GM12872 (cell line): ENCODE measurements around the gene PRSS21.

Experiments
- TF ChIP-seq, protein P1 (sequence below): IDR thresholded peaks from 3 replicates; pipeline ENCODE4 v1.5.1; 2011; ENCODE audit warnings: low read depth, mild to moderate bottlenecking, low read length, moderate library complexity; ENCODE audit not compliant: insufficient read depth

PRSS21 gene

DNA sequence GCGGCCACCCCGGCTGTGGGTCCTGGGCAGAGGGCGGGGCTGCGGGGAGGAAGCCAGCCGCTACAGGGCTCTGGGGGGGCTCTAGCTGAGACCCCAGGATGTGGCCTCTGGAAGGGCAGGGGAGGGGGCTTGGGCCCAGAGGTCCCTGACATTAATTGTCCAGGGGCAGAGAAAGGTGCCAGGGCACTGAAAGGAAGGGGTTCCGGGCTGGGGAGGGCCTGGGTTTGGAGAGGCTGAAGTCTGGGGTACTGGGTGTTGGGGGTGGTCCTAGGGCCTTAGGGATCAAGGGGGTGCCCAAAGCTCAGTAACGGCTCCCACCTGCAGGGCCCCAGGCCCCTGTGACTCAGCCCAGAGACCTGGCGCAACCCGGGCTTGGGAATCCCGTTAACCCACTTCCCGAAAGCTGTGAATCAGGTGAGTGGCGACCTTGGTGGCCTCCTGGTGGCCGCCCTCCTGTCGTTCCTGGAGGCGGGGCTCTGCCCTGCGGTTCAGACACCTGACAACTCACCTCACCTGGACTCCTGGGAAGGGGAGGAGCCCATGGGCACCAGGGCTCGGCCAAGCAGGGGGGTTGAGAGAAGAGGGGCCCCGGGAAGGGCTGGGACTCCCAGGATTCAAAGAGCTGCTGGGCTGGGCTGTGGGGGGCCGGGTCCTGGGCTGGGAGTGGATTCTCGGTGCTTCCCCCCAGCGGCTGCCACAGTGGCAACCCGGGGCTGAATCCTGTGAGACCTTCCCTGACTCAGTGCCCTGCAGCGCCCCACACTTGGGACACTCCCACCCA lies 41.4 kb downstream of the PRSS21 start:
- TF ChIP-seq, protein P1, sequence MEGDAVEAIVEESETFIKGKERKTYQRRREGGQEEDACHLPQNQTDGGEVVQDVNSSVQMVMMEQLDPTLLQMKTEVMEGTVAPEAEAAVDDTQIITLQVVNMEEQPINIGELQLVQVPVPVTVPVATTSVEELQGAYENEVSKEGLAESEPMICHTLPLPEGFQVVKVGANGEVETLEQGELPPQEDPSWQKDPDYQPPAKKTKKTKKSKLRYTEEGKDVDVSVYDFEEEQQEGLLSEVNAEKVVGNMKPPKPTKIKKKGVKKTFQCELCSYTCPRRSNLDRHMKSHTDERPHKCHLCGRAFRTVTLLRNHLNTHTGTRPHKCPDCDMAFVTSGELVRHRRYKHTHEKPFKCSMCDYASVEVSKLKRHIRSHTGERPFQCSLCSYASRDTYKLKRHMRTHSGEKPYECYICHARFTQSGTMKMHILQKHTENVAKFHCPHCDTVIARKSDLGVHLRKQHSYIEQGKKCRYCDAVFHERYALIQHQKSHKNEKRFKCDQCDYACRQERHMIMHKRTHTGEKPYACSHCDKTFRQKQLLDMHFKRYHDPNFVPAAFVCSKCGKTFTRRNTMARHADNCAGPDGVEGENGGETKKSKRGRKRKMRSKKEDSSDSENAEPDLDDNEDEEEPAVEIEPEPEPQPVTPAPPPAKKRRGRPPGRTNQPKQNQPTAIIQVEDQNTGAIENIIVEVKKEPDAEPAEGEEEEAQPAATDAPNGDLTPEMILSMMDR, result no peak

DNA sequence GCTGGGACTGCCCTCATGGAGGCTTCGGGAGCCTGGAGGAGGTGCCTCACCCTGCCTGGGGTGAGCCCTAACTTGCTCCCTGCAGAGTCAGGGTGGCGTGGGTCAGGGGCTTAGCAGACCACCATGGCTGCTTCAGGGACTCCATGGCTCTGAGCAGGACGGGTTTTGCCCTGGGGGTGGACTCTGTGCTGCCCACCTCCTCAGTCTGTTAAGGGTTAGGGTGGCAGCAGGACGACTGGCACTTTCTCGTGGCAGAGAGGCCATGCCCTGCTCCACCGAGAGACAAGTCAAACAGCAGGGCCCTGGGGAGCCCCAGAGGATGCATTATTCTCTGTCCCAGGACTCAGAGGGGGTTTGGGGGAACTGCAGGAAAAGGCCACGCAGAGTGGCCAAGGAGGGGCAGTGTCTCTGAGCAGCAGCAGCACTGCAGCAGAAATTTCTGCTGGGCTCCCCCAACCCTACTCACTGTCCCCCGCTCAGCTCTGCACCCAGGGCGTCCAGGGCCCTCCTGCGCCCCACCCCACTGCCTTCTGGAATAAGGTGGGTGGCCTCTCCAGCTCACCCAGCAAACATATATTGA lies 42.7 kb downstream of the PRSS21 start:
- TF ChIP-seq, protein P1, result no peak

- TF ChIP-seq, protein P1, result no peak
Measured at GRCh38 chr16:2860826-2861567, 44.0 kb downstream of the PRSS21 start.

GRCh38 chr16:2865651-2866050 lies 48.6 kb downstream of the PRSS21 start:
- TF ChIP-seq, protein P1, result no peak

GRCh38 chr16:2866431-2866830 lies 49.4 kb downstream of the PRSS21 start:
- TF ChIP-seq, protein P1, result no peak

GRCh38 chr16:2867661-2867986 lies 50.6 kb downstream of the PRSS21 start:
- TF ChIP-seq, protein P1, result no peak

GRCh38 chr16:2867987-2868789 lies 51.2 kb downstream of the PRSS21 start:
- TF ChIP-seq, protein P1, result peak; percentile 94
